Measurements from ENCODE around the gene ABHD10.

DNA sequence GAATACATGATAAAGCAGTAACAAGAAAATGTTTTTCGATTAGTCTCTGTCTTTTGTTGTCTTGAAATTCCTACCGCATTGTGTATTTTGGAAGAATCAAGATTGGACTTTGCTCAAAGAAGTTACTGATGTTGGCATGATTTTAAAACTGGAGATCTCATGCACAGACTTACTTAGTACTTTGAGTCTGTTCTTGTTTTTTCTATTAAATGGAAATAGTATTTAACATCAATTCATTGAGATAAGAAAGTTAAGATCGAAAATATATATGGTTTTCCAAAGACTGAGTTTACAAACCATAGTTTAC, 2.6 kb downstream of the ABHD10 start:
- no peak for TF ChIP-seq SIN3A (IDR thresholded peaks at IDR 0.05; ENCODE audit: borderline replicate concordance, insufficient read depth, low read length)
- TF ChIP-seq, protein P1, sequence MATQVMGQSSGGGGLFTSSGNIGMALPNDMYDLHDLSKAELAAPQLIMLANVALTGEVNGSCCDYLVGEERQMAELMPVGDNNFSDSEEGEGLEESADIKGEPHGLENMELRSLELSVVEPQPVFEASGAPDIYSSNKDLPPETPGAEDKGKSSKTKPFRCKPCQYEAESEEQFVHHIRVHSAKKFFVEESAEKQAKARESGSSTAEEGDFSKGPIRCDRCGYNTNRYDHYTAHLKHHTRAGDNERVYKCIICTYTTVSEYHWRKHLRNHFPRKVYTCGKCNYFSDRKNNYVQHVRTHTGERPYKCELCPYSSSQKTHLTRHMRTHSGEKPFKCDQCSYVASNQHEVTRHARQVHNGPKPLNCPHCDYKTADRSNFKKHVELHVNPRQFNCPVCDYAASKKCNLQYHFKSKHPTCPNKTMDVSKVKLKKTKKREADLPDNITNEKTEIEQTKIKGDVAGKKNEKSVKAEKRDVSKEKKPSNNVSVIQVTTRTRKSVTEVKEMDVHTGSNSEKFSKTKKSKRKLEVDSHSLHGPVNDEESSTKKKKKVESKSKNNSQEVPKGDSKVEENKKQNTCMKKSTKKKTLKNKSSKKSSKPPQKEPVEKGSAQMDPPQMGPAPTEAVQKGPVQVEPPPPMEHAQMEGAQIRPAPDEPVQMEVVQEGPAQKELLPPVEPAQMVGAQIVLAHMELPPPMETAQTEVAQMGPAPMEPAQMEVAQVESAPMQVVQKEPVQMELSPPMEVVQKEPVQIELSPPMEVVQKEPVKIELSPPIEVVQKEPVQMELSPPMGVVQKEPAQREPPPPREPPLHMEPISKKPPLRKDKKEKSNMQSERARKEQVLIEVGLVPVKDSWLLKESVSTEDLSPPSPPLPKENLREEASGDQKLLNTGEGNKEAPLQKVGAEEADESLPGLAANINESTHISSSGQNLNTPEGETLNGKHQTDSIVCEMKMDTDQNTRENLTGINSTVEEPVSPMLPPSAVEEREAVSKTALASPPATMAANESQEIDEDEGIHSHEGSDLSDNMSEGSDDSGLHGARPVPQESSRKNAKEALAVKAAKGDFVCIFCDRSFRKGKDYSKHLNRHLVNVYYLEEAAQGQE (IDR thresholded peaks at IDR 0.05; ENCODE audit: insufficient read depth in 1 of 2, low read depth in 2 of 2, low read length in 2 of 2) = no peak
- no peak for TF ChIP-seq TAF1 (IDR thresholded peaks at IDR 0.05; ENCODE audit: borderline replicate concordance, insufficient read depth, low read length)
